Esophagus squamous epithelium (tissue), 5 donors: Measurements from ENCODE around the gene OTUB1. TPM values are rescaled to one million over a fixed set of nuclear protein-coding genes. Genes with fewer than 3 reads are reported as not detected.
"Not testable (repeated sequence)": the region's sequence is repeated elsewhere in the genome, so short reads cannot be mapped to it uniquely, and the experiment has no call there.

Experiments
- DNase-seq: peaks from one replicate; lab custom pipeline; 2025; lab: John Stamatoyannopoulos, UW
- H3K27ac ChIP-seq, 4 donors: fragments of 200-600 bp; sonication (generic); one replicate each; pipeline ENCODE4 v1.5.1; 2016 to 2019; ENCODE audit warnings: mild to moderate bottlenecking in 1 of 4
- H3K27me3 ChIP-seq, 4 donors: fragments of 200-600 bp; sonication (generic); 1 replicate in 3 of 4; 2 replicates in 1 of 4; pipeline versions ENCODE4 v1.5.1 to v1.6.0; 2017 to 2021; ENCODE audit warnings: antibody characterized with exemption in 1 of 4
- H3K36me3 ChIP-seq, 3 donors: fragments of 200-600 bp; sonication (generic); one replicate each; pipeline ENCODE4 v1.5.1; 2016 to 2019
- H3K4me1 ChIP-seq, 3 donors: fragments of 200-600 bp; sonication (generic); one replicate each; pipeline ENCODE4 v1.5.1; 2017 to 2019
- H3K4me3 ChIP-seq, 4 donors: fragments of 200-600 bp; sonication (generic); 1 replicate in 3 of 4; 2 replicates in 1 of 4; pipeline ENCODE4 v1.5.1; 2016 to 2019; ENCODE audit warnings: mild to moderate bottlenecking in 2 of 4, moderate library complexity in 1 of 4
- H3K9me3 ChIP-seq, 3 donors: fragments of 200-600 bp; sonication (generic); one replicate each; pipeline ENCODE4 v1.5.1; 2016 to 2019
- CTCF ChIP-seq, 6 experiments: fragments of 450-650 bp in 4 of 6; fragments of 200-600 bp in 2 of 6; sonication (generic) in 2 of 6; IDR thresholded peaks; one replicate each; pipeline ENCODE4 v1.5.1; 2016 to 2019; ENCODE audit warnings: antibody characterized with exemption in 6 of 6, mild to moderate bottlenecking in 4 of 6, moderate library complexity in 4 of 6
- POLR2A ChIP-seq, 4 donors: fragments of 450-650 bp; IDR thresholded peaks; one replicate each; pipeline ENCODE4 v1.6.1; 2017; ENCODE audit warnings: antibody characterized with exemption in 4 of 4, mild to moderate bottlenecking in 4 of 4, moderate library complexity in 3 of 4
- WGBS, 2 donors: methylation state at CpG; one replicate each; pipeline ENCODE4 v1.1.5; 2018; 5-methylcytosine and 5-hydroxymethylcytosine counted together
- intact Hi-C: fragments of 100-400 bp; cut with DNase I; formaldehyde crosslinking; loops from one replicate; pipeline ENCODE4 v1.15.0; 2022
- total RNA-seq, 4 donors: library from RNA; depleted of rRNA; stranded (reverse); fragments of >200 nt; gene quantifications; one replicate each; pipeline ENCODE4 v1.1.0, GENCODE V29; 2016
- donor health status: DM: yes; HTN: yes; CAD: no.

The OTUB1 gene
- total RNA-seq, 4 donors from 2014 or later: 82.0 to 97.3 (median 89.7) TPM

DNA sequence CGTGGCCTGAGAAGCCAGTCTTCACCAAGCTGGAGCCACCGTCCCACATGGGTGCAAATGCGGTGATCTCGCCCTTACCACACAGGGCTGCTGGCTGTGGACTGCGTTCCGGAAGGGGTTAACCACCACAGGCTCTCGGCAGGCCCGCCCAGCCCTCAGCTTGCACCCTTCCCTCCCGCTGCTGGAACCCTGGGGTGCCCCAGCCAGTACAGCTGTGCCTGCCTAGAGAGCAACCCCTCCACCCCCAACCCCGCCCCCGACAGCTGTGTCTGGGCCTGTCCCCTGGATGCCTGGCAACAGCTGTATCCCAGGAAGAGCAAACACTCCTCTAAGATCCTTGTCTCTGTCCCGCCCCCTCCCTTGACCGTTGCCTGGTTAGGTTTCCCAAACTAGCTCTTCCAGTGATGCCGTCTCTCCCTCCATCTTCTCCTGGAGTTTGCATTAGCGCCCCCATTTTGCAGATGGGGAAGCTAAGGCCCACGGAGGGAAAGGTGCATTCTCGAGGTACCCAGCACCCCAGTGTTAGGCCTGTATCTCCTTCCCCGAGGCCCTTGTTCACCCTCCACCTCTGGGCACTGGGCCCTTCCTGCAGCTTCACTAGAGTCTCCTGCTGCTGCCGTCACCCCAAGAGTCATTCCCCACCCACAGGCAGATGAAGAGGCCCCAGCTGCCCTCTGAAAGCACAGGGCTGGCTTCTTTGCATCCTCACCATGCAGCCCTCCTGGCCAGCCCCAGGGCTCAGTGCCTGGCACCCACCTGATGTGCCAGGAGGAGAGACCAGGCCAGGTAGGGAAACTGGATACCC lies 24.4 kb upstream of the OTUB1 start:
- intact Hi-C loops: no loop called here
- H3K9me3 ChIP-seq: no peaks in the 10 kb centered on the region
- WGBS, 2 donors: 15 to 25% methylated on average over 4 to 8 of the region's 19 CpGs
- peaks cover 8 to 48% (median 18%) of the 10 kb centered on the region in 3 donors for H3K4me1 ChIP-seq
- no peak for DNase-seq
- no peak overlapping the region for H3K27ac ChIP-seq
- no peaks in the 10 kb centered on the region for H3K27me3 ChIP-seq
- H3K36me3 ChIP-seq: no peaks in the 10 kb centered on the region
- no peak overlapping the region for H3K4me3 ChIP-seq
- TF ChIP-seq CTCF (IDR thresholded peaks at IDR 0.05): no peak
- no peak for TF ChIP-seq POLR2A (IDR thresholded peaks at IDR 0.05)

- H3K4me3 ChIP-seq, H3K9me3 ChIP-seq, DNase-seq, H3K27me3 ChIP-seq, H3K27ac ChIP-seq, intact Hi-C loops, H3K36me3 ChIP-seq: not testable (repeated sequence)
- peaks cover 8 to 30% (median 13%) of the 10 kb centered on the region in 3 donors for H3K4me1 ChIP-seq
- 90 to 96% methylated on average over 4 of the region's 4 CpGs for WGBS, 2 donors
These were observed 22.3 kb upstream of the OTUB1 start for GRCh38 chr11:63963895-63964294.

GRCh38 chr11:63966444-63966843 lies 19.8 kb upstream of the OTUB1 start:
- intact Hi-C loops: no loop called here
- no peak for DNase-seq
- 100% methylated on average over 1 of the region's 1 CpG for WGBS, 2 donors
- H3K4me3 ChIP-seq: no peak overlapping the region
- H3K4me1 ChIP-seq: peaks cover 6 to 12% (median 8%) of the 10 kb centered on the region in 3 donors
- TF ChIP-seq POLR2A (IDR thresholded peaks at IDR 0.05) (no peak), CTCF (IDR thresholded peaks at IDR 0.05) (no peak)
- H3K27ac ChIP-seq: no peak overlapping the region
- H3K27me3 ChIP-seq: peaks cover 0 to 12% (median 0%) of the 10 kb centered on the region in 4 donors
- no peaks in the 10 kb centered on the region for H3K9me3 ChIP-seq
- H3K36me3 ChIP-seq: no peaks in the 10 kb centered on the region

DNA sequence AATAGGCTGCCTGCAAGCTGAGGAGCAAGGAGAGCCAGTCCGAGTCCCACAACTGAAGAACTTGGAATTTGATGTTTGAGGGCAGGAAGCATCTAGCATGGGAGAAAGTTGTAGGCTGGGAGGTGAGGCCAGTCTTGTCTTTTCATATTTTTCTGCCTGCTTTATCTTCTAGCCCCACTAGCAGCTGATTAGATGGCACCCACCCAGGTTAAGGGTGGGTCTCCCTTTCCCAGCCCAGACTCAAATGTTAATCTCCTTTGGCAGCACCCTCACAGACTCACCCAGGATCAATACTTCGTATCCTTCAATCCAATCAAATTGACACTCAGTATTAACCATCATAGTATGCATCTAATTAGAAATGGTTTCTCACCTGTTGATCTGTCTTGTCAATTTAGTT lies 16.8 kb upstream of the OTUB1 start:
- Histone ChIP-seq H3K27me3 (peaks cover 0 to 17% (median 0%) of the 10 kb centered on the region in 4 donors), H3K36me3 (no peaks in the 10 kb centered on the region), H3K4me3 (no peak overlapping the region), H3K4me1 (peaks cover 0 to 4% (median 0%) of the 10 kb centered on the region in 3 donors), H3K27ac (no peak overlapping the region), H3K9me3 (no peaks in the 10 kb centered on the region)
- TF ChIP-seq POLR2A (IDR thresholded peaks at IDR 0.05) (no peak), CTCF (IDR thresholded peaks at IDR 0.05) (no peak)
- intact Hi-C loops: no loop called here
- 80 to 96% methylated on average over 2 of the region's 2 CpGs for WGBS, 2 donors
- no peak for DNase-seq

GRCh38 chr11:63970902-63971301 lies 15.3 kb upstream of the OTUB1 start:
- Histone ChIP-seq H3K36me3 (peaks cover 0 to under 1% (median 0%) of the 10 kb centered on the region in 3 donors), H3K27me3 (peaks cover 0 to 17% (median 0%) of the 10 kb centered on the region in 4 donors), H3K4me1 (peaks cover 8 to 14% (median 8%) of the 10 kb centered on the region in 3 donors), H3K9me3 (no peaks in the 10 kb centered on the region), H3K4me3 (no peak overlapping the region), H3K27ac (no peak overlapping the region)
- intact Hi-C loops: no loop called here
- WGBS, 2 donors: 71 to 82% methylated on average over 3 to 5 of the region's 5 CpGs
- TF ChIP-seq POLR2A (IDR thresholded peaks at IDR 0.05) (no peak), CTCF (IDR thresholded peaks at IDR 0.05) (no peak)
- DNase-seq: no peak

- Histone ChIP-seq H3K4me1 (peaks cover 15 to 44% (median 22%) of the 10 kb centered on the region in 3 donors), H3K27ac (peak overlapping the region in 3 of 4 donors; percentile 13 to 66 (median 63)), H3K4me3 (peak overlapping the region in 2 of 4 donors; percentile 86 to 95), H3K36me3 (peaks cover 0 to 12% (median 0%) of the 10 kb centered on the region in 3 donors), H3K27me3 (peaks cover 0 to 17% (median 0%) of the 10 kb centered on the region in 4 donors)
- intact Hi-C loops, H3K9me3 ChIP-seq, DNase-seq: not testable (repeated sequence)
- 59 to 61% methylated on average over 17 to 18 of the region's 18 CpGs for WGBS, 2 donors
These were observed 12.4 kb upstream of the OTUB1 start for GRCh38 chr11:63973912-63974258.
